ENCODE data around the gene LARGE2. TPM values are rescaled to one million over a fixed set of nuclear protein-coding genes. Genes with fewer than 3 reads are reported as not detected.
"Not testable (repeated sequence)": the region's sequence is repeated elsewhere in the genome, so short reads cannot be mapped to it uniquely, and the experiment has no call there.

The LARGE2 gene
- total RNA-seq, 2 experiments from 2014 or later, result 2.7 to 3.5 TPM

- H3K27ac ChIP-seq (ENCODE audit: low read depth in 1 of 2, low read length in 2 of 2), result no peak overlapping the region
Observed at GRCh38 chr11:45899448-45900174, 22.8 kb upstream of the LARGE2 start.

DNA sequence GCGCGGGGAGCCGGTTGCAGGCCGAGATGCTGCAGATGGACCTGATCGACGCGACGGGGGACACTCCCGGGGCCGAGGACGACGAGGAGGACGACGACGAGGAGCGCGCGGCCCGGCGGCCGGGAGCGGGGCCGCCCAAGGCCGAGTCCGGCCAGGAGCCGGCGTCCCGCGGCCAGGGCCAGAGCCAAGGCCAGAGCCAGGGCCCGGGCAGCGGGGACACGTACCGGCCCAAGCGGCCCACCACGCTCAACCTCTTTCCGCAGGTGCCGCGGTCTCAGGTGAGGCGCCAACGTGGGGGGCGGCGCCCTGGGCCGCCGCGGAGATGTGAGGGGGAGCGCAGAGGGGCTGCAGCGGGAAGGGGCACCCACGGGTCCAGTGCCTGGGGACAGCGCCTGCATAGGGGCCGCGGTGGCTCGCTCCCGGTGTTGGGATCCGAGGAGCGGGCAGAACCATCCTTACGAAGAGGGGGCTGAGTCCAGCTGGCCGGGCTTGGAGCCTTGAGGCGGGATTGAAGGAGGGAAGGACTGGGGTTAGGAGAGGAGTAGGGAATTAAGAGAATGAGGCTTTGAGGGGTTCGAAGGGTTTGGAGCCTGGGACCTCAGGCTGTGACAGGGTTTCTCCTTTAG lies 22.2 kb upstream of the LARGE2 start:
- POLR2A ChIA-PET, result not testable (repeated sequence)

More at GRCh38 chr11:45899448-45900174, 22.8 kb upstream of the LARGE2 start:
- Mint-ChIP-seq H3K9me3 (no peaks in the 10 kb centered on the region), H3K4me1 (ENCODE audit: low read depth) (peaks cover 13% of the 10 kb centered on the region), H3K27me3 (peaks cover 53% of the 10 kb centered on the region), H3K4me3 (peak overlapping the region; percentile 45), H3K36me3 (ENCODE audit: low read depth) (no peaks in the 10 kb centered on the region), H3K27ac (no peak overlapping the region)
- peak in 13 of 14 experiments; percentile 30 to 87 (median 53) for DNase-seq
- H3K4me1 ChIP-seq (ENCODE audit: insufficient read depth, low read length), result peaks cover 17% of the 10 kb centered on the region
- H3K27me3 ChIP-seq (ENCODE audit: control insufficient read depth in 1 of 2, insufficient read depth in 2 of 2, low read length in 2 of 2), result peaks cover 41 to 53% of the 10 kb centered on the region in 2 experiments
- ChIA-PET POLR2A (interaction anchor here (1.9 kb wide), 1 partner anchor 18 kb away, joined by 10 read pairs; the partner anchor contains the start of gene PEX16), CTCF (no interaction called here)
- intact Hi-C loops (cut with DNase I, micrococcal nuclease), result loop anchor here in 1 of 2 experiments (2.0 kb wide), 1 partner anchor 17 kb away; the partner anchor contains the start of gene PEX16
- H3K4me3 ChIP-seq (ENCODE audit: low read length), result peak overlapping the region; percentile 34
- TF ChIP-seq CTCF (IDR thresholded peaks at IDR 0.05), result no peak
- H3K9me3 ChIP-seq (ENCODE audit: control insufficient read depth in 1 of 2, insufficient read depth in 1 of 2, low read length in 2 of 2), result peaks cover 0 to 12% of the 10 kb centered on the region in 2 experiments
- H3K36me3 ChIP-seq (ENCODE audit: insufficient read depth, low read length), result no peaks in the 10 kb centered on the region
- ATAC-seq (ENCODE audit: poor library complexity), result peak; percentile 70

GRCh38 chr11:45900916-45901617 lies 21.4 kb upstream of the LARGE2 start:
- Histone ChIP-seq H3K27me3 (ENCODE audit: control insufficient read depth in 1 of 2, insufficient read depth in 2 of 2, low read length in 2 of 2) (peaks cover 31 to 43% of the 10 kb centered on the region in 2 experiments), H3K4me3 (ENCODE audit: low read length) (no peak overlapping the region), H3K27ac (ENCODE audit: low read depth in 1 of 2, low read length in 2 of 2) (no peak overlapping the region), H3K9me3 (ENCODE audit: control insufficient read depth in 1 of 2, insufficient read depth in 1 of 2, low read length in 2 of 2) (peaks cover 0 to 12% of the 10 kb centered on the region in 2 experiments), H3K36me3 (ENCODE audit: insufficient read depth, low read length) (no peaks in the 10 kb centered on the region), H3K4me1 (ENCODE audit: insufficient read depth, low read length) (peaks cover 24% of the 10 kb centered on the region)
- no peaks in the 10 kb centered on the region for H3K9me3 Mint-ChIP-seq
- peaks cover 41% of the 10 kb centered on the region for H3K27me3 Mint-ChIP-seq
- DNase-seq (no peak), ATAC-seq (ENCODE audit: poor library complexity) (no peak)
- ChIA-PET POLR2A (no interaction called here), CTCF (no interaction called here)
- peaks cover 13% of the 10 kb centered on the region for H3K4me1 Mint-ChIP-seq (ENCODE audit: low read depth)
- H3K27ac Mint-ChIP-seq, result no peak overlapping the region
- no peaks in the 10 kb centered on the region for H3K36me3 Mint-ChIP-seq (ENCODE audit: low read depth)
- TF ChIP-seq CTCF (IDR thresholded peaks at IDR 0.05), result no peak
- H3K4me3 Mint-ChIP-seq, result peak overlapping the region; percentile 68
- intact Hi-C loops (cut with DNase I, micrococcal nuclease), result loop anchor here in 1 of 2 experiments (2.0 kb wide), 1 partner anchor 16 kb away; the partner anchor contains the start of gene PEX16

More for the DNA sequence above, 22.2 kb upstream of the LARGE2 start:
- peak; percentile 8 for ATAC-seq (ENCODE audit: poor library complexity)
- intact Hi-C loops (cut with DNase I, micrococcal nuclease), result loop anchor here in 1 of 2 experiments (2.0 kb wide), 1 partner anchor 17 kb away; the partner anchor contains the start of gene PEX16
- H3K36me3 Mint-ChIP-seq (ENCODE audit: low read depth); CTCF ChIA-PET; H3K36me3 ChIP-seq (ENCODE audit: insufficient read depth, low read length); H3K4me3 ChIP-seq (ENCODE audit: low read length); H3K27ac ChIP-seq (ENCODE audit: low read depth in 1 of 2, low read length in 2 of 2); H3K9me3 Mint-ChIP-seq; H3K27ac Mint-ChIP-seq; DNase-seq: not testable (repeated sequence)
- peaks cover 35 to 48% of the 10 kb centered on the region in 2 experiments for H3K27me3 ChIP-seq (ENCODE audit: control insufficient read depth in 1 of 2, insufficient read depth in 2 of 2, low read length in 2 of 2)
- peaks cover 19% of the 10 kb centered on the region for H3K4me1 ChIP-seq (ENCODE audit: insufficient read depth, low read length)
- peaks cover 0 to 12% of the 10 kb centered on the region in 2 experiments for H3K9me3 ChIP-seq (ENCODE audit: control insufficient read depth in 1 of 2, insufficient read depth in 1 of 2, low read length in 2 of 2)
- H3K4me1 Mint-ChIP-seq (ENCODE audit: low read depth), result peaks cover 13% of the 10 kb centered on the region
- H3K27me3 Mint-ChIP-seq, result peaks cover 47% of the 10 kb centered on the region
- peak overlapping the region; percentile 68 for H3K4me3 Mint-ChIP-seq

Data from CD4-positive, alpha-beta T cell (primary cell).